ENCODE measurements around the gene RIPK4. TPM values are rescaled to one million over a fixed set of nuclear protein-coding genes. Genes with fewer than 3 reads are reported as not detected.

Gene RIPK4
- polyA plus RNA-seq, 3 donors = 0.05 to 0.09 TPM; not detected in 1

- Histone ChIP-seq H3K4me2 (replicated peaks; ENCODE audit: extremely low read depth, low read length, poor library complexity, severe bottlenecking) (peak overlapping the region; percentile 80), H3K9me3 (replicated peaks in 1 of 2; ENCODE audit: control insufficient read depth in 1 of 2, insufficient read depth in 1 of 2, low read length in 2 of 2) (peaks cover 0 to 8% of the 10 kb centered on the region in 2 donors), H3K27me3 (ENCODE audit: control insufficient read depth in 2 of 2, insufficient read depth in 2 of 2, low read length in 2 of 2) (peaks cover 0 to 18% of the 10 kb centered on the region in 2 donors), H3K4me1 (ENCODE audit: control insufficient read depth in 1 of 2, insufficient read depth in 2 of 2, low read length in 2 of 2) (peaks cover 35 to 49% of the 10 kb centered on the region in 2 donors), H2AFZ (ENCODE audit: insufficient read depth, low read depth, low read length, poor library complexity, severe bottlenecking) (no peak overlapping the region), H3K9ac (ENCODE audit: insufficient read depth, low read length, poor library complexity, severe bottlenecking) (no peak overlapping the region), H3K36me3 (replicated peaks in 1 of 2; ENCODE audit: control insufficient read depth in 1 of 2, insufficient read depth in 2 of 2, low read length in 2 of 2) (no peaks in the 10 kb centered on the region), H3K4me3 (replicated peaks in 1 of 3; ENCODE audit: low read depth in 2 of 3, low read length in 3 of 3) (peak overlapping the region in 1 of 3 experiments; percentile 73), H4K20me1 (ENCODE audit: insufficient read depth, low read length) (no peaks in the 10 kb centered on the region), H3K27ac (ENCODE audit: low read depth in 1 of 2, low read length in 2 of 2) (peak overlapping the region in 1 of 2 donors; percentile 81), H3K79me2 (ENCODE audit: insufficient read depth, low read length) (no peaks in the 10 kb centered on the region)
- peaks cover 33 to 62% (median 52%) of the 10 kb centered on the region in 3 donors for H3K27me3 Mint-ChIP-seq (ENCODE audit: low read depth in 3 of 3)
- peak overlapping the region; percentile 72 to 89 for H3K4me3 Mint-ChIP-seq
- intact Hi-C loops (cut with micrococcal nuclease) = loop anchor here in 1 of 2 donors (5.0 kb wide), 1 partner anchor 41 kb away; the partner anchor contains the start of gene RIPK4
- H3K36me3 Mint-ChIP-seq = peaks cover 0 to 2% of the 10 kb centered on the region in 2 donors
- peaks cover 46% of the 10 kb centered on the region for H3K4me1 Mint-ChIP-seq
- DNase-seq = no peak
- peak overlapping the region in 1 of 7 donors; percentile 75 for H3K27ac Mint-ChIP-seq
- 78% methylated on average over 4 of the region's 9 CpGs for WGBS (ENCODE audit: insufficient coverage)
- TF ChIP-seq CTCF (IDR thresholded peaks at IDR 0.05) = no peak
- peaks cover 9 to 27% (median 11%) of the 10 kb centered on the region in 7 donors for H3K9me3 Mint-ChIP-seq
Observed at GRCh38 chr21:41726630-41726969, 40.3 kb downstream of the RIPK4 start.

- peak overlapping the region in 6 of 7 donors; percentile 38 to 75 (median 56) for H3K27ac Mint-ChIP-seq
- H3K36me3 ChIP-seq (replicated peaks in 1 of 2; ENCODE audit: control insufficient read depth in 1 of 2, insufficient read depth in 2 of 2, low read length in 2 of 2) = no peaks in the 10 kb centered on the region
- no peaks in the 10 kb centered on the region for H3K79me2 ChIP-seq (ENCODE audit: insufficient read depth, low read length)
- H3K4me3 Mint-ChIP-seq = peak overlapping the region; percentile 72 to 89
- H4K20me1 ChIP-seq (ENCODE audit: insufficient read depth, low read length) = no peaks in the 10 kb centered on the region
- H3K27ac ChIP-seq (ENCODE audit: low read depth in 1 of 2, low read length in 2 of 2) = peak overlapping the region; percentile 61 to 81
- no peak for TF ChIP-seq CTCF (IDR thresholded peaks at IDR 0.05)
- peaks cover 0 to 2% of the 10 kb centered on the region in 2 donors for H3K36me3 Mint-ChIP-seq
- H3K27me3 ChIP-seq (ENCODE audit: control insufficient read depth in 2 of 2, insufficient read depth in 2 of 2, low read length in 2 of 2) = peaks cover 0 to 18% of the 10 kb centered on the region in 2 donors
- 13% methylated on average over 18 of the region's 19 CpGs for WGBS (ENCODE audit: insufficient coverage)
- H3K4me1 Mint-ChIP-seq = peaks cover 46% of the 10 kb centered on the region
- H3K9me3 Mint-ChIP-seq = peaks cover 9 to 26% (median 12%) of the 10 kb centered on the region in 7 donors
- H2AFZ ChIP-seq (ENCODE audit: insufficient read depth, low read depth, low read length, poor library complexity, severe bottlenecking) = peak overlapping the region; percentile 96
- H3K4me2 ChIP-seq (replicated peaks; ENCODE audit: extremely low read depth, low read length, poor library complexity, severe bottlenecking) = peak overlapping the region; percentile 80
- H3K4me3 ChIP-seq (replicated peaks in 1 of 3; ENCODE audit: low read depth in 2 of 3, low read length in 3 of 3) = peak overlapping the region in 2 of 3 experiments; percentile 42 to 73
- DNase-seq = peak; percentile 12 to 29 (median 18)
- peaks cover 32 to 57% (median 47%) of the 10 kb centered on the region in 3 donors for H3K27me3 Mint-ChIP-seq (ENCODE audit: low read depth in 3 of 3)
- H3K9ac ChIP-seq (ENCODE audit: insufficient read depth, low read length, poor library complexity, severe bottlenecking) = peak overlapping the region; percentile 65
- peaks cover 35 to 50% of the 10 kb centered on the region in 2 donors for H3K4me1 ChIP-seq (ENCODE audit: control insufficient read depth in 1 of 2, insufficient read depth in 2 of 2, low read length in 2 of 2)
- intact Hi-C loops (cut with micrococcal nuclease) = loop anchor here in 1 of 2 donors (5.0 kb wide), 1 partner anchor 41 kb away; the partner anchor contains the start of gene RIPK4
- H3K9me3 ChIP-seq (replicated peaks in 1 of 2; ENCODE audit: control insufficient read depth in 1 of 2, insufficient read depth in 1 of 2, low read length in 2 of 2) = peaks cover 5 to 13% of the 10 kb centered on the region in 2 donors
Observed at GRCh38 chr21:41726058-41726558, 40.7 kb downstream of the RIPK4 start.
